Neutrophil (primary cell): ENCODE measurements around the gene CCDC90B.
"Not testable (repeated sequence)": the region's sequence is repeated elsewhere in the genome, so short reads cannot be mapped to it uniquely, and the experiment has no call there.

Experiments
- H3K27ac ChIP-seq: fragments of 200-600 bp; sonication (generic); 2 replicates; pipeline ENCODE4 v1.5.1; 2016; ENCODE audit warnings: mild to moderate bottlenecking, moderate library complexity
- H3K27me3 ChIP-seq: fragments of 200-600 bp; sonication (generic); 2 replicates; pipeline ENCODE4 v1.6.0; 2016; ENCODE audit warnings: mild to moderate bottlenecking
- H3K36me3 ChIP-seq: fragments of 200-600 bp; sonication (generic); 2 replicates; pipeline ENCODE4 v1.5.1; 2017
- H3K4me1 ChIP-seq, 2 experiments: fragments of 200-600 bp in 1 of 2; sonication (generic) in 1 of 2; 1 replicate in 1 of 2; 2 replicates in 1 of 2; pipeline versions ENCODE4 v1.5.1 to v1.6.1; 2013 to 2016; ENCODE audit warnings: low read depth in 1 of 2, low read length in 1 of 2, mild to moderate bottlenecking in 1 of 2, moderate library complexity in 1 of 2; ENCODE audit not compliant: control insufficient read depth in 1 of 2, insufficient read depth in 1 of 2
- H3K4me3 ChIP-seq, 2 experiments: fragments of 200-600 bp in 1 of 2; sonication (generic) in 1 of 2; 1 replicate in 1 of 2; 2 replicates in 1 of 2; pipeline ENCODE4 v1.5.1; 2013 to 2016; ENCODE audit warnings: low read depth in 1 of 2, low read length in 1 of 2, mild to moderate bottlenecking in 1 of 2, moderate library complexity in 1 of 2
- H3K9me3 ChIP-seq: fragments of 200-600 bp; sonication (generic); 2 replicates; pipeline ENCODE4 v1.5.1; 2016
- CTCF ChIP-seq: fragments of 200-600 bp; sonication (generic); IDR thresholded peaks from 2 replicates; pipeline ENCODE4 v1.5.1; 2016; ENCODE audit warnings: antibody characterized with exemption

Gene CCDC90B

GRCh38 chr11:83318931-83319330 is 32.8 kb upstream of the CCDC90B start:
- Histone ChIP-seq H3K4me3 (no peak overlapping the region), H3K27me3 (no peaks in the 10 kb centered on the region), H3K36me3 (no peaks in the 10 kb centered on the region), H3K9me3 (no peaks in the 10 kb centered on the region), H3K4me1 (no peaks in the 10 kb centered on the region), H3K27ac (no peak overlapping the region)
- no peak for TF ChIP-seq CTCF

- H3K9me3 ChIP-seq: no peaks in the 10 kb centered on the region
- TF ChIP-seq CTCF: no peak
- H3K4me3 ChIP-seq: no peak overlapping the region
- H3K27me3 ChIP-seq: peaks cover 2% of the 10 kb centered on the region
- no peaks in the 10 kb centered on the region for H3K36me3 ChIP-seq
- H3K27ac ChIP-seq: no peak overlapping the region
- H3K4me1 ChIP-seq: no peaks in the 10 kb centered on the region
Measured at GRCh38 chr11:83317757-83318690, 31.9 kb upstream of the CCDC90B start.

GRCh38 chr11:83316897-83317268 is 30.7 kb upstream of the CCDC90B start:
- H3K36me3 ChIP-seq, H3K27ac ChIP-seq, H3K4me1 ChIP-seq, H3K4me3 ChIP-seq, H3K9me3 ChIP-seq: not testable (repeated sequence)
- peaks cover 14% of the 10 kb centered on the region for H3K27me3 ChIP-seq

GRCh38 chr11:83316143-83316896 is 30.2 kb upstream of the CCDC90B start:
- not testable (repeated sequence) for H3K4me1 ChIP-seq, H3K27ac ChIP-seq, H3K4me3 ChIP-seq, H3K36me3 ChIP-seq, H3K9me3 ChIP-seq
- H3K27me3 ChIP-seq: peaks cover 14% of the 10 kb centered on the region

- H3K9me3 ChIP-seq: no peaks in the 10 kb centered on the region
- H3K36me3 ChIP-seq: no peaks in the 10 kb centered on the region
- no peak for TF ChIP-seq CTCF
- H3K27ac ChIP-seq: no peak overlapping the region
- H3K27me3 ChIP-seq: peaks cover 23% of the 10 kb centered on the region
- no peaks in the 10 kb centered on the region for H3K4me1 ChIP-seq
- H3K4me3 ChIP-seq: no peak overlapping the region
Measured at GRCh38 chr11:83312430-83312829, 26.3 kb upstream of the CCDC90B start.

GRCh38 chr11:83311701-83312100 is 25.5 kb upstream of the CCDC90B start:
- Histone ChIP-seq H3K9me3 (no peaks in the 10 kb centered on the region), H3K4me1 (no peaks in the 10 kb centered on the region), H3K36me3 (no peaks in the 10 kb centered on the region), H3K27ac (no peak overlapping the region), H3K27me3 (peaks cover 24% of the 10 kb centered on the region), H3K4me3 (no peak overlapping the region)
- TF ChIP-seq CTCF: no peak
